HG03060 (cell line): Measurements from ENCODE around the gene RTL1.

Source experiments
- ATAC-seq: cut with Tn5 transposase; IDR thresholded peaks from one replicate; pipeline ENCODE4 v1.9.1; 2021; ENCODE audit warnings: low read depth, moderate number of reproducible peaks; ENCODE audit not compliant: unreplicated experiment

RTL1 gene

DNA sequence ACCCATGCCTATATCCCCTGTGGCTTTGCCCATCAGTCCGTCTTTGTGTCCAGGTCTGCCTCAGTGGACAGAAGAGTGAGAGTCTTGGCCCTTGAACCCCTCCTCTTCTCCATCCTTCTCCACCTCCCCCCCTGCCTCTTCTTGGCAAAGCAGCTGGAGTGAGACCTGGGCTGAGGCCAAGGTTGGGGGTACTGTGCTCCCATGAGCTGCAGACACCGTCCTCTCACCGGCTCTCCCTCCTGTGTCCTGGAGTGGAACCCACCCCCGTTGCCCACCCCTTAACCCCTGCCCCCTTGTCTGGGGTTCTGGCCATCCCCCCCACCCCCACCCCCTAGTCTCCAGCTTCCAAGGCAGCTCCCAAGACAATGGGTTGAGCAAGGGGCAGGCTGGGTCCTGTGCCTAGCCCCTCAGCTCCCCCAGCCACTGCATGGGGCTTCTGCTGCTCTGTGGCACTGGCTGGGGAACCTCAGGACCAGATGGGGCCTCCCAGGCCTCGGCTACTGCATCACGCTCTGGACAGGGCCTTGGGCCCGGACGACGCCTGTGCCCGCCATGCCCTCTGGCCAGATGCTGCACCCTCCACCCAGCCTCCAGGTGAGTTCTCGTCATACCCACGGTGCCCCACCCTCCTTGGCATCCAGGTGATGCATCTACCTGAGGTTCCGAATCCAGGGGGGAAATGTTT, 35.7 kb downstream of the RTL1 start:
- no peak for ATAC-seq

GRCh38 chr14:100866666-100867630, 36.6 kb downstream of the RTL1 start:
- ATAC-seq = no peak

- ATAC-seq = no peak
Measured at GRCh38 chr14:100865682-100866591, 37.6 kb downstream of the RTL1 start.

DNA sequence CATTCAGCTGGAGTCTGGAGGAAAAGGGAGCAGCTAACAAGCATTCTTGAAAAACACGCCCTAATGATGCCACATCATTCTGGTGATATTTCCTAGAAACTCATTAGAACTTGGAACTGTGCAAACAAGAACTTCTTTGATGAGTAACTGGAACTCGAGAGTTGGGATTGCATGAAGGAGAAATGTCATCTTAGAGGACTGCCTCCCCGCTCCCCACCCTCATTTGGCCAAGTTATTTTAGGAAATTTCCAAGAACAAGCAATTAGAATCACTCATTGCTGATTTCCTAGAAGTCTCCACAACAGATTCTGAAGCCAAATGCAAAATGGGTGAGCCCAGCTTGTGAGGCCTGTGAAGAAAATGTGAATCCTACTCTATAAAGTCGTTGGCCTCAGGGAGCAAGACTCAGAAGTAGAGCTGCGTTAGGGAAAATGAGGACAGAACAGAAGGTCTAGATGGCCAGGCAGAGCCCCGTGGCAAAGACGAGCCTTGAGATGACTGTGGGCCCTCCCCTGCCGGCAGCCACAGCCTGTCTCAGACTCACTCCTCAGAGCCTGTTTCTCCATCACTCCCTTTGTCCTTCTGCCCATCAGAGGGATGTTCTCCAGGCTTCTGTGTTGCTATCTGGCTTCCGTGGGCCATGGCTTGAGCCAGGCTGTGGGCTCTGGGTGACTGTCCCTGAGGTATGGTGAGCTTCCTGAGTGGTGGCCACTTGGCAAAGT, 38.4 kb downstream of the RTL1 start:
- no peak for ATAC-seq

DNA sequence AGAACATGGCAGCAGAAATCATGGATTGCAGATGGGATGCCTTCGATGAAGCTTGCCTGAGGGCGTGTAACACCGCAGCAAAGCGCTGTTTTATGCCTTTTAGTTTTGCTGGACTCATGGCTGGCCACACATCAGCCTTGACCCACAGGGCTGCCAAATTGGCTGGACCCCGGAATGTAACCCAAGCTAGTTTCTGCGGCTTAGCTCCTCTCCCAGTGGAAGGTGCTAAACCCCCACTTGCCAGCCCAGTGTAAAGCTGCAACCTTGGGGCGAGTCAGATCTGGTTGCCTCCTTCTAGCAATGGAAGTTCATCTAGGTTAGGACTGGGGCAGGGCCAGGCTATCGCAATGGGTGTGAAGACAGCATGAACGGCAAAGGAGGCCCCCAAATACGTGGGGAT, 39.3 kb downstream of the RTL1 start:
- no peak for ATAC-seq

DNA sequence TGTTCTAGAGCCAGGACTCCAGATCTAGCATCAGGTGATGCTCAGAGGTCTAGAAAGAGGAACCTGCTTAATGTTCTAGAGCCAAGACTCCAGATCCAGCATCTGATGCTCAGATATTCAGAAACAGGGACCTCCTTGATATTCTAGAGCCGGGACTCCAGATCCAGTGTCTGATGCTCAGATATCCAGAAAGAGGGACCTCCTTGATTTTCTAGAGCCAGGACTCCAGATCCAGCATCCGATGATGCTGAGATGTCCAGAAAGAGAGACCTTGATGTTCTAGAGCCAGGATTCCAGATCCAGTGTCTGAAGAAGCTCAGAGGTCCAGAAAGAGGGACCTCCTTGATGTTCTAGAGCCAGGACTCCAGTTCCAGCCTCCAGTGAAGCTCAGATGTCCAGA, 40.7 kb downstream of the RTL1 start:
- ATAC-seq = no peak

- no peak for ATAC-seq
Measured at GRCh38 chr14:100862277-100862676, 41.2 kb downstream of the RTL1 start.

GRCh38 chr14:100861937-100862247, 41.6 kb downstream of the RTL1 start:
- no peak for ATAC-seq

- ATAC-seq = no peak
Measured at GRCh38 chr14:100861188-100861936, 42.2 kb downstream of the RTL1 start.

DNA sequence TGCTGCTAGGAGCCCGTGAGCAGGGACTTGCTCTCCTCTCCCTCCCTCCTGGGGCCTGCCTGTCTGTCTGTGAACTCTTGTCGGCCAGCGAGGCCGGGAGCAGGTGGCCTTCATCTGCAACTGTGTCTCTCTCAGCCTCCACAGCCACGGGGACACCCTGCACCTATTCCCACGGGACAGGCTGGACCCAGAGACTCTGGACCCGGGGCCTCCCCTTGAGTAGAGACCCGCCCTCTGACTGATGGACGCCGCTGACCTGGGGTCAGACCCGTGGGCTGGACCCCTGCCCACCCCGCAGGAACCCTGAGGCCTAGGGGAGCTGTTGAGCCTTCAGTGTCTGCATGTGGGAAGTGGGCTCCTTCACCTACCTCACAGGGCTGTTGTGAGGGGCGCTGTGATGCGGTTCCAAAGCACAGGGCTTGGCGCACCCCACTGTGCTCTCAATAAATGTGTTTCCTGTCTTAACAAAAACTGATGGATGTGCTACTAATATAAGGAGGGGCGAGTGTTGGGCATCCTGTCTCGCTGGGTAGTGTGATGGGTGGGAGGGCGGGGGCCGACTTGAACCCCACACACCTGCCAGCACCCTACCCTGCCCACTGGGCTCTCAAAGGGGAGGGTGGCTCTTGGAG, 42.9 kb downstream of the RTL1 start:
- no peak for ATAC-seq

- ATAC-seq = no peak
Measured at GRCh38 chr14:100859781-100860180, 43.7 kb downstream of the RTL1 start.

DNA sequence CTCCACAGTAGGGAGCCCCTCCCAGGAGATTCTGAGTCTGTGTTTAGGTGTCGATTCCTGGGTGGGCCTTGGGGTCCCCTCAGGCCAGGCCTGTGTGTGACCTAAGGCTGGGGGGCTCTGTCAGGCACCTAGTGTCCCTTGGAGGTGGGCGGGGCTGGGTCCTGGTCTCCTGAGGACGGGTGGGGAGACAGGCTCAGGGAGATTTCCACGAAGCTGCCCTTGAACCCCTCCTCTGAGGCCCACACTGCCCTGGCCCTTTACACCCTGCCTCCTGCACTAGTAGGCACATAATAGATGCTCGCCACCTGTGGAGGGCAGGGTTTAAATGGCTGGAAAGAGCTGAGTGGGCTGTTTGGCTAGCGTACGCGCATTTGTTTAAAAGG, 44.7 kb downstream of the RTL1 start:
- ATAC-seq = no peak

- ATAC-seq = no peak
Measured at GRCh38 chr14:100857923-100858837, 45.3 kb downstream of the RTL1 start.

DNA sequence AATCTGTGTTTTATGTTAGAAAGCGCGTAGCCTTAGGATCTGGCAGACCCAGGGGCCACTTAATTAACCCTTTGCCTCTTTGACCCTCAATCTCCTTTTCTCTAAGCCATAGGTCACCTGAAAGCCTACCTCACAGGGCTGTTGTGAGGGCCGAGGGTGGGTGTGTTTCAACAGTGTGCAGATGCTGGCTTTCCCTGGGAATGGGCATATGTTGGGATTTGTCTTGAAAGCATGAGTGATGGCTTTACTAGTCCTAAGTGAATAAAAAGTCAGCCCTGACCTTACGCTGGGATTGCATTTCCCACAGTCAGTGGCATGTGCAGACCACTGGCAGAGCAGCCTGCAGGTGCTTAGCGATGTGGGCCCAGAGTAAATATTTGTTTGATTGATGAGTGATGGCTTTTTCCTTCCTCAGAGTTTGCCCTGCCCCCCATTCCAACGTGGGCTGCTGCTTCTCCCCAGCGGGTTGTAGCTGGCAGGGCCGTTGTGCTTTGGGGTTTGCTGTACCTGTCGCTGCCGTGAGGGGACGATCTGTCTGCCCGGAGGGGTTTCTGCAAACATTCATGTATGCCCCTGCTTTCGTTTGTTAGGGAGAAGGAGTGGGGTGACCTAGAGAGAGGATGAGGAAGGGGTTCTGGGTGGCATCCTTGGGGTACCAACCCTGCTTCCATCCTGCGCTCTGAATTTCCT, 46.1 kb downstream of the RTL1 start:
- no peak for ATAC-seq

GRCh38 chr14:100856056-100856950, 47.2 kb downstream of the RTL1 start:
- ATAC-seq = no peak

GRCh38 chr14:100855256-100855930, 48.1 kb downstream of the RTL1 start:
- ATAC-seq = no peak
